ENCODE data around the gene FNIP1. TPM values are rescaled to one million over a fixed set of nuclear protein-coding genes. Genes with fewer than 3 reads are reported as not detected.

FNIP1 gene
- total RNA-seq, 1 experiment from 2014 or later = 16.4 TPM

DNA sequence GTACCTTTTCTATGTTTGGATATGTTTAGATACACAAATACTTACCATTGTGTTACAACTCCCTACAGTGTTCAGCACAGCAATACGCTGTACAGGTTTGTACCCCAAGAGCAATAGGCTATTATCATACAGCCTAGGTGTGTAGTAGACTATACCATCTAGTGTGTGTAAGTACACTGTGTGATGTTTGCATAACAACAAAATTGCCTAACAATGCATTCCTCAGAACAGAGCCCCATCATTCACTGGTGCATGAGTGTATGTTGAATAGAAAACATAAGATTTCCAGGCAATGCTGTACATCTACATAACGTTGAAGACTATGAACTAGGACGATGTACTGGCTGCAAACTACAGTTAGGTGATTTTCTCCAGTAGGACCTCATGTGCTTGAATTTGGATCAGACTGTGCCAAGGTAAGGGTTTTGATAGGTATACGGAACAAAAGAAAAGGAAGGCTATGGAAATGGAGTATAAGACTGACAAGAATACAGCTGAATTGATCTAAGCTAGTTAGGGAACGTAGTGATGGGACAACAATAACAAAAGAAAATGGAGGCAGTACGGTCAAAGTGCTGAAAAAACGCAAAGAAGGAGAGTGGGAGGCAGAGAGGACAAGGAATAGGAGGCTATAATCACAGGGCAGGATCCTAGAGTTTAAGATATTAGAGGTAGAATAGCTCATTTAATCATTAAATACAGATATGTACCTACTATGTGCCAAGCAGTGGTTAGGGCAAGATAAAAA lies 46.9 kb downstream of the FNIP1 start:
- H3K4me3 ChIP-seq (replicated peaks in 1 of 2; ENCODE audit: low read depth in 1 of 2, low read length in 2 of 2) = no peak overlapping the region
- H4K20me1 ChIP-seq (ENCODE audit: insufficient read depth) = no peaks in the 10 kb centered on the region
- no peaks in the 10 kb centered on the region for H3K9me3 ChIP-seq (ENCODE audit: control insufficient read depth in 1 of 2, insufficient read depth in 1 of 2, low read depth in 1 of 2, low read length in 2 of 2)
- H3K9ac ChIP-seq (ENCODE audit: low read length) = no peak overlapping the region
- no peak overlapping the region for H2AFZ ChIP-seq (ENCODE audit: low read depth, low read length, poor library complexity, severe bottlenecking)
- H3K4me2 ChIP-seq (ENCODE audit: low read length) = no peak overlapping the region
- DNase-seq (ENCODE audit: low read depth, low spot score) (no peak), ATAC-seq (no peak)
- POLR2A ChIA-PET = no interaction called here
- H3K27me3 ChIP-seq (ENCODE audit: insufficient read depth, low read length) = no peaks in the 10 kb centered on the region
- intact Hi-C loops (cut with micrococcal nuclease) = no loop called here
- H3K79me2 ChIP-seq (ENCODE audit: insufficient read depth, low read length) = peaks cover 31% of the 10 kb centered on the region
- CTCF ChIA-PET = interaction anchor here (1.3 kb wide), 1 partner anchor 160 kb away, joined by 4 read pairs; no protein-coding TSS in a partner anchor
- H3K4me1 ChIP-seq (ENCODE audit: control insufficient read depth in 1 of 2, insufficient read depth in 2 of 2, low read length in 2 of 2) = peaks cover 0 to 5% of the 10 kb centered on the region in 2 experiments; a peak in 1 of 4 replicates
- no peak overlapping the region for H3K27ac ChIP-seq (ENCODE audit: low read depth, low read length)
- BruUV-seq (replicated peaks) = no TSS peak
- RAD21 ChIA-PET (ENCODE audit: low non-redundant PET in 1 of 2, low total read pairs in 2 of 2, uncharacterized antibody in 2 of 2, unreplicated experiment in 2 of 2) = no interaction called here
- no peak for TF ChIP-seq EZH2 (IDR thresholded peaks at IDR 0.05)
- no peak for TF ChIP-seq TCF7L2 (IDR thresholded peaks at IDR 0.05; ENCODE audit: borderline replicate concordance, extremely low read depth, insufficient read depth, insufficient read length)
- TF ChIP-seq JUND (IDR thresholded peaks at IDR 0.05) = no peak
- TF ChIP-seq FOSL1 (IDR thresholded peaks at IDR 0.05; ENCODE audit: low read depth) = no peak
- TF ChIP-seq POLR2A (IDR thresholded peaks at IDR 0.05; ENCODE audit: borderline replicate concordance, extremely low read depth, insufficient read depth, insufficient read length) = no peak
- no peak for TF ChIP-seq ZNF274 (IDR thresholded peaks at IDR 0.05; ENCODE audit: low read depth, low read length)
- no peak for TF ChIP-seq CEBPB (IDR thresholded peaks at IDR 0.05; ENCODE audit: low read depth)
- TF ChIP-seq ELF1 (IDR thresholded peaks at IDR 0.05; ENCODE audit: borderline replicate concordance, low read depth) = no peak
- TF ChIP-seq, protein P1, sequence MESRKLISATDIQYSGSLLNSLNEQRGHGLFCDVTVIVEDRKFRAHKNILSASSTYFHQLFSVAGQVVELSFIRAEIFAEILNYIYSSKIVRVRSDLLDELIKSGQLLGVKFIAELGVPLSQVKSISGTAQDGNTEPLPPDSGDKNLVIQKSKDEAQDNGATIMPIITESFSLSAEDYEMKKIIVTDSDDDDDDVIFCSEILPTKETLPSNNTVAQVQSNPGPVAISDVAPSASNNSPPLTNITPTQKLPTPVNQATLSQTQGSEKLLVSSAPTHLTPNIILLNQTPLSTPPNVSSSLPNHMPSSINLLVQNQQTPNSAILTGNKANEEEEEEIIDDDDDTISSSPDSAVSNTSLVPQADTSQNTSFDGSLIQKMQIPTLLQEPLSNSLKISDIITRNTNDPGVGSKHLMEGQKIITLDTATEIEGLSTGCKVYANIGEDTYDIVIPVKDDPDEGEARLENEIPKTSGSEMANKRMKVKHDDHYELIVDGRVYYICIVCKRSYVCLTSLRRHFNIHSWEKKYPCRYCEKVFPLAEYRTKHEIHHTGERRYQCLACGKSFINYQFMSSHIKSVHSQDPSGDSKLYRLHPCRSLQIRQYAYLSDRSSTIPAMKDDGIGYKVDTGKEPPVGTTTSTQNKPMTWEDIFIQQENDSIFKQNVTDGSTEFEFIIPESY (IDR thresholded peaks at IDR 0.05; ENCODE audit: extremely low read depth, insufficient replicate concordance, low read length) = no peak
- no peak for TF ChIP-seq YY1 (IDR thresholded peaks at IDR 0.05; ENCODE audit: extremely low read depth, insufficient replicate concordance, low read depth, low read length)
- TF ChIP-seq EGR1 (IDR thresholded peaks at IDR 0.05; ENCODE audit: low read depth) = no peak
- TF ChIP-seq RAD21 (IDR thresholded peaks at IDR 0.05; ENCODE audit: low read depth) = no peak
- TF ChIP-seq, protein P2, sequence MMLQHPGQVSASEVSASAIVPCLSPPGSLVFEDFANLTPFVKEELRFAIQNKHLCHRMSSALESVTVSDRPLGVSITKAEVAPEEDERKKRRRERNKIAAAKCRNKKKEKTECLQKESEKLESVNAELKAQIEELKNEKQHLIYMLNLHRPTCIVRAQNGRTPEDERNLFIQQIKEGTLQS (IDR thresholded peaks at IDR 0.05) = no peak
- TF ChIP-seq ZFX (IDR thresholded peaks at IDR 0.05) = no peak
- no peak for TF ChIP-seq SRF (IDR thresholded peaks at IDR 0.05; ENCODE audit: low read depth)
- H3K36me3 ChIP-seq (ENCODE audit: control insufficient read depth in 1 of 2, insufficient read depth in 2 of 2, low read length in 2 of 2) = no peaks in the 10 kb centered on the region
- no peaks in the 10 kb centered on the region for H3K9me2 ChIP-seq (ENCODE audit: insufficient read depth)

Measured in HCT116 (cell line).